KMS-11 (cell line): ENCODE results near the gene MSI2.
A peak's percentile ranks its signal among the peaks of the same experiment; 100 is the strongest.

Source experiments
- H2AFZ ChIP-seq: fragments of 200-600 bp; sonication (generic); 2 replicates; pipeline ENCODE4 v1.6.1; 2016; ENCODE audit warnings: antibody characterized with exemption, mixed run types, low read depth
- H3K27ac ChIP-seq: fragments of 200-600 bp; sonication (generic); 2 replicates; pipeline ENCODE4 v1.6.1; 2016; ENCODE audit warnings: mild to moderate bottlenecking, mixed run types
- H3K27me3 ChIP-seq: fragments of 200-600 bp; sonication (generic); 2 replicates; pipeline ENCODE4 v1.6.1; 2017; ENCODE audit warnings: mild to moderate bottlenecking, low read depth, mixed run types, moderate library complexity; ENCODE audit not compliant: insufficient read depth
- H3K36me3 ChIP-seq: fragments of 200-600 bp; sonication (generic); 2 replicates; pipeline ENCODE4 v1.6.1; 2017; ENCODE audit warnings: mild to moderate bottlenecking, mixed run types; ENCODE audit not compliant: insufficient read depth
- H3K4me1 ChIP-seq: fragments of 200-600 bp; sonication (generic); 2 replicates; pipeline ENCODE4 v1.6.1; 2016; ENCODE audit warnings: mild to moderate bottlenecking, low read depth, mixed run types; ENCODE audit not compliant: poor library complexity, severe bottlenecking
- H3K4me2 ChIP-seq: fragments of 200-600 bp; sonication (generic); 2 replicates; pipeline ENCODE4 v1.7.0; 2016; ENCODE audit warnings: mild to moderate bottlenecking, mixed run types
- H3K4me3 ChIP-seq: fragments of 200-600 bp; sonication (generic); IDR thresholded peaks from 2 replicates; pipeline ENCODE4 v1.6.1; 2017; ENCODE audit warnings: low read depth, low read length, mixed read lengths; ENCODE audit not compliant: insufficient read depth
- H3K79me2 ChIP-seq: fragments of 200-600 bp; sonication (generic); 2 replicates; pipeline ENCODE4 v1.6.1; 2016; ENCODE audit warnings: low read depth, mixed run types; ENCODE audit not compliant: insufficient read depth
- H3K9ac ChIP-seq: fragments of 200-600 bp; sonication (generic); 2 replicates; pipeline ENCODE4 v1.6.1; 2016; ENCODE audit warnings: mild to moderate bottlenecking, mixed run types
- H4K20me1 ChIP-seq: fragments of 200-600 bp; sonication (generic); 2 replicates; pipeline ENCODE4 v1.6.1; 2016; ENCODE audit warnings: mild to moderate bottlenecking, mixed run types; ENCODE audit not compliant: insufficient read depth
- CTCF ChIP-seq: fragments of 200-600 bp; sonication (generic); conservative IDR thresholded peaks from 2 replicates; pipeline ENCODE4 v1.6.1; 2017; ENCODE audit warnings: low read depth, mild to moderate bottlenecking, antibody characterized with exemption, low read length, moderate library complexity, mixed read lengths

Gene MSI2

GRCh38 chr17:57604771-57605674, 348.7 kb downstream of the MSI2 start:
- Histone ChIP-seq H4K20me1 (no peaks in the 10 kb centered on the region), H3K36me3 (no peaks in the 10 kb centered on the region), H3K79me2 (peaks cover 27% of the 10 kb centered on the region; the same call in 1 of the 2 replicates), H2AFZ (no peak overlapping the region), H3K27ac (peak overlapping the region; percentile 97), H3K4me1 (peaks cover 85% of the 10 kb centered on the region), H3K9ac (peak overlapping the region; percentile 70), H3K4me3 (no peak overlapping the region), H3K27me3 (no peaks in the 10 kb centered on the region), H3K4me2 (peak overlapping the region; percentile 99)
- TF ChIP-seq CTCF, result no peak; the same call in 1 of the 2 replicates

GRCh38 chr17:57605675-57606105, 349.4 kb downstream of the MSI2 start:
- Histone ChIP-seq H3K4me2 (peak overlapping the region; percentile 99), H3K36me3 (no peaks in the 10 kb centered on the region), H2AFZ (no peak overlapping the region), H3K9ac (peak overlapping the region; percentile 70), H3K4me3 (no peak overlapping the region), H3K79me2 (peaks cover 23% of the 10 kb centered on the region; the same call in 1 of the 2 replicates), H3K4me1 (peaks cover 78% of the 10 kb centered on the region), H3K27me3 (no peaks in the 10 kb centered on the region), H3K27ac (peak overlapping the region; percentile 97), H4K20me1 (no peaks in the 10 kb centered on the region)
- no peak for TF ChIP-seq CTCF

GRCh38 chr17:57606111-57606875, 350.0 kb downstream of the MSI2 start:
- Histone ChIP-seq H3K27ac (peak overlapping the region; percentile 97), H3K79me2 (peaks cover 19% of the 10 kb centered on the region; the same call in 1 of the 2 replicates), H3K9ac (peak overlapping the region; percentile 70), H2AFZ (no peak overlapping the region), H4K20me1 (no peaks in the 10 kb centered on the region), H3K4me2 (peak overlapping the region; percentile 99), H3K4me1 (peaks cover 72% of the 10 kb centered on the region), H3K27me3 (no peaks in the 10 kb centered on the region), H3K4me3 (no peak overlapping the region), H3K36me3 (no peaks in the 10 kb centered on the region)
- TF ChIP-seq CTCF, result no peak

- H3K27ac ChIP-seq, result peak overlapping the region; percentile 97; the same call in 1 of the 2 replicates
- peaks cover 65% of the 10 kb centered on the region for H3K4me1 ChIP-seq
- peak overlapping the region; percentile 99; the same call in 1 of the 2 replicates for H3K4me2 ChIP-seq
- H3K27me3 ChIP-seq, result no peaks in the 10 kb centered on the region
- no peaks in the 10 kb centered on the region for H3K36me3 ChIP-seq
- TF ChIP-seq CTCF, result no peak
- H3K4me3 ChIP-seq, result no peak overlapping the region
- H4K20me1 ChIP-seq, result no peaks in the 10 kb centered on the region
- H3K79me2 ChIP-seq, result peaks cover 7% of the 10 kb centered on the region; the same call in 1 of the 2 replicates
- H2AFZ ChIP-seq, result no peak overlapping the region
- no peak overlapping the region for H3K9ac ChIP-seq
Measured at GRCh38 chr17:57607553-57608120, 351.3 kb downstream of the MSI2 start.
